Large intestine (tissue), 3 donors: Measurements from ENCODE around the gene CARMIL1. TPM values are rescaled to one million over a fixed set of nuclear protein-coding genes. Genes with fewer than 3 reads are reported as not detected.

Source experiments
- DNase-seq, 2 donors: peaks; one replicate each; pipeline versions ENCODE4 v3.0.0 to v3.0.0-alpha.2; 2013
- H3K27ac ChIP-seq: one replicate; pipeline ENCODE4 v1.5.1; 2013; ENCODE audit warnings: low read length
- H3K27me3 ChIP-seq: 2 replicates; pipeline ENCODE4 v1.6.1; 2013; ENCODE audit warnings: low read length; ENCODE audit not compliant: control insufficient read depth, insufficient read depth
- H3K36me3 ChIP-seq: 2 replicates; pipeline ENCODE4 v1.6.1; 2013; ENCODE audit warnings: low read length; ENCODE audit not compliant: control insufficient read depth, insufficient read depth
- H3K4me1 ChIP-seq: one replicate; pipeline ENCODE4 v1.6.1; 2013; ENCODE audit warnings: low read length; ENCODE audit not compliant: control insufficient read depth, insufficient read depth
- H3K4me3 ChIP-seq: one replicate; pipeline ENCODE4 v1.5.1; 2013; ENCODE audit warnings: low read length
- H3K9me3 ChIP-seq: one replicate; pipeline ENCODE4 v1.6.1; 2013; ENCODE audit warnings: mild to moderate bottlenecking, low read depth, low read length, moderate library complexity; ENCODE audit not compliant: control insufficient read depth
- WGBS: methylation state at CpG from one replicate; pipeline ENCODE4 v1.1.5; 2013; ENCODE audit warnings: low lambda C conversion rate; ENCODE audit not compliant: insufficient coverage; 5-methylcytosine and 5-hydroxymethylcytosine counted together
- polyA plus RNA-seq: library from polyadenylated mRNA; unstranded; fragments of 120-200 nt; gene quantifications from one replicate; pipeline ENCODE4 v1.2.1, GENCODE V29; 2013

The CARMIL1 gene
- polyA plus RNA-seq, 1 donor: 32.2 TPM

DNA sequence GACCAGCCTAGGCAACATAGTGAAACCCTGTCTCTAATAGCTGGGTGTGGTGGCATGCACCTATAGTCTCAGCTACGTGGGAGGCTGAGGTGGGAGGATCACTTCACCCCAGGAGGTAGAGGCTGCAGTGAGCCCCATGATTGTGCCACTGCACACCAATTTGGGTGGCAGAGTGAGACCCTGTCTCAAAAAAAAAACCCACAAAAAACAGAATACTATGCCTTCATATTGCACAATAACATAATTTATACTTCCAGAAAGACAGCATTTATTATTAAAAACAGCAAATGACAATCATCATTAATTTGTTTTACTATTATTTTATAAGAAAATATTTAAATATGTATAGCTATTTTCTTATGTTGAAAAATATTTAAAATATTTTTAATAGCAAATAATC lies 30.0 kb upstream of the CARMIL1 start:
- H3K9me3 ChIP-seq: no peaks in the 10 kb centered on the region
- DNase-seq: no peak
- H3K27me3 ChIP-seq: no peaks in the 10 kb centered on the region
- no CpG with 5 or more reads among the region's 1 CpG for WGBS
- H3K36me3 ChIP-seq: no peaks in the 10 kb centered on the region
- no peaks in the 10 kb centered on the region for H3K4me1 ChIP-seq
- no peak overlapping the region for H3K27ac ChIP-seq
- no peak overlapping the region for H3K4me3 ChIP-seq

DNA sequence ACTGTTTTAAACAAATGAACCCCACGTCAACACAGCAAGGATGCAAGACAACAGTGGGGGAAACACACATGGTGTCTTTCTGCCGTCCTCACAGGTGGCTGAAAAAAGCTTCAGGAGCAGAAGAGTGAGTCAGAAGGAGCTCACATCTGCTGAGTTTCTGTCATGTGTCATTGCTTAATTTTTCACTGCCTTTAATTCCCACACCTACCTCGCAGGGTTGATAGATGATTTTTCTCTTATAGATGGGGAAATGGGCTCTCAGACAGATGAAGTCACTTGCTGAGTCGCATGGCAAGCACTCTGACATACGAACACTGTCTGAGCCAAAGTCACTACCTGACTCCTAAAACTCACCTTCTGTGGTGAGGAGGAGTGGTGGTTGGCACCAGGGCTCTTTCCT lies 28.3 kb upstream of the CARMIL1 start:
- Histone ChIP-seq H3K27me3 (no peaks in the 10 kb centered on the region), H3K4me1 (no peaks in the 10 kb centered on the region), H3K4me3 (no peak overlapping the region), H3K27ac (no peak overlapping the region), H3K9me3 (no peaks in the 10 kb centered on the region), H3K36me3 (no peaks in the 10 kb centered on the region)
- no peak for DNase-seq
- 80% methylated on average over 1 of the region's 5 CpGs for WGBS

DNA sequence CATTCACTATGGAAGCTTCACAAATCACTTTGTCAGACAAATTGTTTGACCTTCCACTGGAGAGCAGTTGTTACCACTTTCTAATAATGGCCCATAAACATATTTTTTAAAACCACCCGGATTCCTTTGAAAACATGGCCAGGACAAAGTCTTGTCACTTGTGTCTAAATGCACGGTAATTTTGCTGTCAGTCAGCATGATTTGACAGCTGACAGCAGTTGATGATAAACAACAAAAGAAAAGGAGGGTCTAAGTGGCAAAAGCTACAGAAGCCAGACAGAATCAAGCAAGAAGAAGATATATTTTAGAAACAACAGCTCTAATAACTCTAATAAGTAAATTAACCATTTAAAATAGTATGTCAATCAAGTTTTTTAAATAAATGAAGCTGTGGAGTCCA lies 27.7 kb upstream of the CARMIL1 start:
- 20% methylated on average over 1 of the region's 2 CpGs for WGBS
- Histone ChIP-seq H3K27ac (no peak overlapping the region), H3K4me1 (no peaks in the 10 kb centered on the region), H3K27me3 (no peaks in the 10 kb centered on the region), H3K9me3 (no peaks in the 10 kb centered on the region), H3K36me3 (no peaks in the 10 kb centered on the region), H3K4me3 (no peak overlapping the region)
- no peak for DNase-seq

DNA sequence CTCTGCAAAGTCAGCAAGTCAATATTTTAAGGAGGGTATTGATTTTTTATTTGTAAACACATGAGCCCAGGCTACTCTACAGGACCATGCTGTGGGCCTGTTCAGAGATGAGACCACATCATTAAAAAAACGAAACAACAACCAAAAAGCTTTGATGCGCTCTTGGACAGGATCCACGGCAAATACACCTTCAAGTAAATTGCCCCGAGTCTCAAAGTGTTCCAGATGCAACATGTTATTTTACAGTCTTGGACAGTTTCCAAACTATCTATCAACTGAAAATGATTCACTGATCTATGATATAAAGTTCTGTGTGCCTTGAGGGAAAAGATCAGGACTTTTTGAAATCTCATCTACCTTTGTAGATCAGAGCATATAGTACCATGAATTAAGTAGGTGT lies 25.8 kb upstream of the CARMIL1 start:
- H3K36me3 ChIP-seq: no peaks in the 10 kb centered on the region
- no peak overlapping the region for H3K4me3 ChIP-seq
- 90% methylated on average over 2 of the region's 4 CpGs for WGBS
- H3K4me1 ChIP-seq: no peaks in the 10 kb centered on the region
- H3K27ac ChIP-seq: no peak overlapping the region
- no peak for DNase-seq
- H3K27me3 ChIP-seq: no peaks in the 10 kb centered on the region
- H3K9me3 ChIP-seq: no peaks in the 10 kb centered on the region

DNA sequence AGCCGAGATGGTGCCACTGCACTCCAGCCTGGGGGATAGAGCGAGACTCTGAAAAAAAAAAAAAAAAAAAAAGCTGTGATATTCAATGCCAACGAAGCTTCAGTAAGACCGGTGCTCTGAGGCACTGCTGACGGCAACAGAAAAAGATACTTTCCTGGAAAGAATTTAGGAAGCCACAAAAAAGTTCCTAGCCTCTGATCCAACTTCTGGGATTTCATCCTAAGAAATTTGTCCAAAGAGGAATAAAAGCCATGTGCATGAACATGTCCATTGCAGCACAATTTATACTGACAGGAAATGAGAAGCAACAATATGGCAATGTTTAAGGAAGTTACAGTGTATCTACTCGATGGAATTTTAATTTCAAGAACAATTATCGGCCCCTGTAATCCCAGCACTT lies 24.5 kb upstream of the CARMIL1 start:
- DNase-seq: no peak
- H3K4me1 ChIP-seq: no peaks in the 10 kb centered on the region
- H3K36me3 ChIP-seq: no peaks in the 10 kb centered on the region
- WGBS: no CpG with 5 or more reads among the region's 7 CpGs
- H3K4me3 ChIP-seq: no peak overlapping the region
- no peaks in the 10 kb centered on the region for H3K9me3 ChIP-seq
- no peak overlapping the region for H3K27ac ChIP-seq
- H3K27me3 ChIP-seq: no peaks in the 10 kb centered on the region

DNA sequence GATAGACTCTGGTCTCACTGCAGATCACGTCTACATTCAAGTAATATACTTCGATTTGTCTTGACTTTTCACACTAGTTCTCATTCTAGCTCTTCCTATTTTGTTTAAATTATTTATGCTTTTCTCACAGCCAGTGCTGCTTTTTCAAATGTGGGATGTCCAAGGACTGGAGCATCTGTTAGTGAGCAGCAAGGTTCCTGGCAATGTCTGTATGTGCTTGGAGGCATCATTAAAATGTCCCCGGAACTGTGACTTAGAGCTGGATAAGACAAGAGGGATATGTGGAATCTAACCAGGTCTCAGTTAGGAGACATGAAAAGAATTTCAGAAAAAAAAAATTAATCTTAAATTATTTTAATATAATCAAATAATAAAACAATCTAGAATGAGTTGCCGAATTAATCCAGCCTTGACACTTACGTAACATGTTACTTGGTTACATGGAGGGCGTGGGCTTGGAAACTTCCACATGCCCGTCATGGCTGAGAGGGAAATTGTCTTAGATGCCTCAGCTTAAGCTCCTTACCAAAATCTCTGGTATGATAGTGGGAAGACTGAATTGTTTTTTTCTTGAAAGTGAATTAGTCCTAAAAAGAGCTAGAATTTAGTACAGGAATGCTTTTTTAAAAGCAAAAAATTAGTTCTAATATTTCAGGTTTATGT lies 21.4 kb upstream of the CARMIL1 start:
- Histone ChIP-seq H3K27ac (no peak overlapping the region), H3K4me1 (no peaks in the 10 kb centered on the region), H3K9me3 (no peaks in the 10 kb centered on the region), H3K27me3 (no peaks in the 10 kb centered on the region), H3K36me3 (no peaks in the 10 kb centered on the region), H3K4me3 (no peak overlapping the region)
- 78% methylated on average over 5 of the region's 7 CpGs for WGBS
- DNase-seq: no peak

DNA sequence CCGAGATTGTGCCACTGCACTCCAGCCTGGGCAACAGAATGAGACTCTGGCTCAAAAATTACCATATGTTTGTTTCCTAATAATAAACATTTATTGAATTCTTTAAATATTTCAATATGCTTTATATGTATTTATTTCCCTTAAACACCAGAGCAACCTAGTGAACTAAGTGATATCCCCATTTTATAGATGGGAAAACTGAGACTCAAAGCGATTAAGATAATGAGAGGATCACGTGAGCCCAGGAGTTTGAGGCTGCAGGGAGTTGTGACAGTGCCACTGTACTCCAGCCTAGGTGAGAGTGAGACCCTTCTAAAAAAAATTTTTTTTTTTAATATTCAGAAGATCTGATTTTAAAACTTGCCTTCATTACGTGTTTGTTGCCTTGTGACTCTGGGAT lies 19.4 kb upstream of the CARMIL1 start:
- no peaks in the 10 kb centered on the region for H3K27me3 ChIP-seq
- H3K4me3 ChIP-seq: no peak overlapping the region
- no peaks in the 10 kb centered on the region for H3K36me3 ChIP-seq
- no peak overlapping the region for H3K27ac ChIP-seq
- no peaks in the 10 kb centered on the region for H3K4me1 ChIP-seq
- 100% methylated on average over 1 of the region's 4 CpGs for WGBS
- DNase-seq: no peak
- no peaks in the 10 kb centered on the region for H3K9me3 ChIP-seq

DNA sequence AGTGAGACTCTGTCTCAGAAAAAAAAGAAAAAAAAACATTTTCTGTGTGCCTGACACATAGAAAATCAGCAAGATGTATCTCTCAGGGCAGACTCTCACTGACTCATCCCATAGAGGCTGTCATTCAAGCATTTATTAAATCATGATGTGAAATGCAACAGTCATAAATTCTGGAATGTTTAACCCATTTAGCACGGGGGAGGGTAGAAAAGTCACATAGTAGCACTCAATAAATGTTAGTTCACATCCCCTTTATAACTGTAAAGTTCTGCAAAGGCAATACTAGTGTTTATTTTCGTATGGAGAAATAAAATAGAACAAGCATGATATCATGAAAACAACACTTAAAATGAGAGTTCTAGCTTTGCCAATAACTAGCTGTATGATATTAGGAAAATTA lies 15.5 kb upstream of the CARMIL1 start:
- no peak for DNase-seq
- H3K4me3 ChIP-seq: no peak overlapping the region
- no peaks in the 10 kb centered on the region for H3K4me1 ChIP-seq
- H3K9me3 ChIP-seq: no peaks in the 10 kb centered on the region
- 71% methylated on average over 1 of the region's 2 CpGs for WGBS
- no peak overlapping the region for H3K27ac ChIP-seq
- no peaks in the 10 kb centered on the region for H3K36me3 ChIP-seq
- no peaks in the 10 kb centered on the region for H3K27me3 ChIP-seq

DNA sequence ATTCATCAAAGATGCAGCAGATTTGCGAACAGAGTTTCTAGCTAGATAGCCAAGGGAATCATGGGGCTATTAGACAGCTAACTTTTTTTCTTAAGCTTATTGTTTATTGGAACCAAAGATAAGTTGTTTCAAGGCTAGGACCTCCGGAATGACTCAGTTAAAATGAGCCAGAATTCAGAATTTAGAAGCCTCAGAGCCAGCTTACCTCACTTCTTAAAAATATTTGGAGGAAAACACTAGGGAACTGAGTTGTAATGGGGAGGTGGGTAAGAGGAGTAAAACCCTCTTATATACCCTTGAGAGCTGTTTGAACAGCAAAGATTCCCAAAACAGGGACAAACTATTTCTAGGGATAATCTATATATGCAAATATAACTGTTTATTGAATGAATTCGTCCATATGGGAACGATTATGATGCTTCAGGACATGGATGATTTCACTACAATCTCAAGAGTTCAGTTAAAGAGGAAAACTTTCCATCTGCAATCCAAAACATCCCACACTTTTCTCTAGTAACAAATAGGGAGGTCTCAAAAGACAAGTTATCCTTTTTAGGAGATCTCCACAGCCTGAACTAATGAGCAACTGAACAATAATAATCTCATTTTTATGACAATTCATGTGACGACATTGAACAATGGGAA lies 12.6 kb upstream of the CARMIL1 start:
- H3K4me1 ChIP-seq: no peaks in the 10 kb centered on the region
- H3K4me3 ChIP-seq: no peak overlapping the region
- 86% methylated on average over 2 of the region's 5 CpGs for WGBS
- H3K27me3 ChIP-seq: no peaks in the 10 kb centered on the region
- DNase-seq: no peak
- no peak overlapping the region for H3K27ac ChIP-seq
- H3K36me3 ChIP-seq: no peaks in the 10 kb centered on the region
- no peaks in the 10 kb centered on the region for H3K9me3 ChIP-seq

DNA sequence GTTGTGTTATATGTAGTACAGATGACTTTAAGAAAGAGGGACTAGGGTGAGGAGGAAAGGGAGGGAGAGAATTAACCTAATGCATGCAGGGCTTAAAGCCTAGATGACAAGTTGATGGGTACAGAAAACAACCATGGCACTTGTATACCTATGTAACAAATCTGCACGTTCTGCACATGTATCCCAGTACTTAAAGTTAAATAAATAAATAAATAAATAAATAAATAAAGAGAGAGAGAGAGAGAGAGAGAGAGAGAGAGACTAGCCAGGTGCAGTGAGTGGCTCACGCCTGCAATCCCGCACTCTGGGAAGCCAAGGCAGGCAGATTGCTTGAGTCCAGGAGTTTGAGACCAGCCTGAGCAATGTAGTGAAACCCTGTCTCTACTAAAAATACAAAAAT lies 11.5 kb upstream of the CARMIL1 start:
- Histone ChIP-seq H3K4me1 (no peaks in the 10 kb centered on the region), H3K27me3 (no peaks in the 10 kb centered on the region), H3K36me3 (no peaks in the 10 kb centered on the region), H3K9me3 (no peaks in the 10 kb centered on the region), H3K27ac (no peak overlapping the region), H3K4me3 (no peak overlapping the region)
- DNase-seq: no peak
- WGBS: 80% methylated on average over 1 of the region's 3 CpGs

DNA sequence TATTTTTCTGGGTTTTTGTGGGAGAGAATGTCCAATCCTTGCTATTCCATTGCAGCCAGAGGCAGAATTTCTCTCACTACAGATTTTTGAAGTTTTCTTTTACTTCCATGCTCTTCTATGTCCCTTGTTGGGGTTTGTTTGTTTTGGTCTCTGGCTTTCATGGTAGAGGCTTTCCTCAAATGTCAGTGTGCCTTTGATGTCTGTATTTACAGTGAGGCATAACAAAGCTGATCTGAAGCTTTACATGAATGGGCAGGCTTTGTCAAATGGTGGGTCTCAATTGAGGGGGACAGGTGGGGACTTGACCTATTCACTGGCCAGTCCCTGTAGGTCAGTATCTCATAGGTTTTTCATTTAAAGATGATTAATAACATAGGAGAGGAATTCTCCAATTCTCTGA lies 8.6 kb upstream of the CARMIL1 start:
- H3K4me3 ChIP-seq: no peak overlapping the region
- no peak overlapping the region for H3K27ac ChIP-seq
- no peak for DNase-seq
- H3K36me3 ChIP-seq: no peaks in the 10 kb centered on the region
- no peaks in the 10 kb centered on the region for H3K9me3 ChIP-seq
- no peaks in the 10 kb centered on the region for H3K27me3 ChIP-seq
- H3K4me1 ChIP-seq: peaks cover 4% of the 10 kb centered on the region
